ENCODE data around the gene CYP3A5. TPM values are rescaled to one million over a fixed set of nuclear protein-coding genes. Genes with fewer than 3 reads are reported as not detected.

Gene CYP3A5
- 2.0 and 4.0 TPM in 2 replicates for total RNA-seq

GRCh38 chr7:99679400-99680191 lies at the start of gene CYP3A5:
TSS of gene CYP3A5 (minus strand) at chr7:99679996. CDS start at chr7:99679896, 100 bp downstream.

DNA sequence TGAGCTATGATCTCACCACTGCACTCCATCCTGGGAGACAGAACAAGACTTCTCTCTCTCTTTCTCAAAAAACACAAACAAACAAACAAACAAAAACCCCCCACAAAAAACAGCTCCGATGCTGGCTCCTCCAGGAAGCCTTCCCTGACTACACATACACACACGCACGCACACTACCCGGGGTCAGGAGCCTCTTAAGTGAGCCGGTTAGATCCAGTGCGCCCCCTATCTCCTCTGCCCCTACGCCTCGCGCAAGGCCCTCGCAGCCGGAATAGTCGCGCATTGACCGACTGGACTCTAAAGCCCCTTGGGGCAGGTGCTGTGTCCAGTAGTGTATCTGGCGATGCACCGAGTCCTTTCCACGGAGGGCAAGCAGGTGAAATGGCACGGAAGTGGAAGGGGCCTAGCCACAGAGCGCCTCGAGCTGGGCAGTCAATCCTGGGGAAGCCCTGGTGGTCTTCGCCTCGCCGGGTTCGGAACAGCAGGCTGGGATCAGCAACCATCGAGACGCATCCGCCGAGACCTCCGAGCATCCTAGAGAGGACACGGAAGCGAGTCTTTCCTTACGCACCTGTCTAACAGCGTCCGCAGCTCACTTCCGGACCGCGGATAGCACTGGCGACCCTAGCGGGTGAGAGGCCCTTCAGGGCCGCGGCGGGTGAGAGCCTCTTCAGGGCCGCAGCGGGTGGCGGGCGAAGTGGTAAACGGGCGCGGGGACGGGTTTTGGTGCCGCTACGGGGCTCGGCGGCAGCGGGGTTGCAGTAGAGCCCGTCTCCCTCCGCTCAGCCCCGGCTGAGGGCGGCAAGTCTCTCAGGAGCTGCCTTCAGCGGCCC lies 63.2 kb downstream of the CYP3A5 start, which contains the start of gene ZSCAN25:
Gene ZSCAN25 (plus strand): TSS at position 588 of the 833 bp plus-strand sequence. CDS start 2,661 bp downstream, outside the sequence.

Small RNA genes within 50 kb of the gene (small RNA-seq; reads per million reads assigned to genes)
- gene CYP3A51P = not detected
- not detected for gene CYP3A7-CYP3A51P

Other genes with a start within 250 kb of the CYP3A5 start
- 7.0 and 8.6 TPM in 2 replicates for gene PTCD1, start 241.2 kb downstream of the CYP3A5 start, total RNA-seq
- 31.6 and 46.7 TPM in 2 replicates for gene CPSF4, start 241.1 kb downstream of the CYP3A5 start, total RNA-seq
- 325 and 566 TPM in 2 replicates for gene ATP5MF, start 213.8 kb downstream of the CYP3A5 start, total RNA-seq
- 6.6 and 6.8 TPM in 2 replicates for gene ZNF789, start 207.1 kb downstream of the CYP3A5 start, total RNA-seq
- 19.5 and 27.2 TPM in 2 replicates for gene ZNF394, start 179.7 kb downstream of the CYP3A5 start, total RNA-seq
- 8.8 and 13.1 TPM in 2 replicates for gene ZKSCAN5, start 175.3 kb downstream of the CYP3A5 start, total RNA-seq
- gene FAM200A, start 127.9 kb downstream of the CYP3A5 start, total RNA-seq = 6.6 and 7.2 TPM in 2 replicates
- 55.5 and 71.0 TPM in 2 replicates for gene ZNF655, start 121.4 kb downstream of the CYP3A5 start, total RNA-seq
- 0.39 and 0.73 TPM in 2 replicates for gene TMEM225B, start 81.7 kb downstream of the CYP3A5 start, total RNA-seq
- 8.8 and 9.2 TPM in 2 replicates for gene ZSCAN25, start 63.0 kb downstream of the CYP3A5 start, total RNA-seq
- gene CYP3A7, start 55.2 kb upstream of the CYP3A5 start, total RNA-seq = not detected in 2 replicates
- not detected in 2 replicates for gene CYP3A4, start 104.2 kb upstream of the CYP3A5 start, total RNA-seq
- not detected in 2 replicates for gene CYP3A43, start 148.0 kb upstream of the CYP3A5 start, total RNA-seq
- under 0.01 TPM in 1 of 2 replicates, not detected in the other for gene OR2AE1, start 197.0 kb upstream of the CYP3A5 start, total RNA-seq
- gene TRIM4, start 239.5 kb upstream of the CYP3A5 start, total RNA-seq = 20.9 and 22.3 TPM in 2 replicates
- gene GJC3, start 249.6 kb upstream of the CYP3A5 start, total RNA-seq = 0.20 TPM in 1 of 2 replicates, not detected in the other

All from subcutaneous preadipocyte (primary cell).